Testis (tissue), 2 donors: ENCODE data around the gene UEVLD.

Source experiments
- POLR2A ChIP-seq: fragments of 450-650 bp; IDR thresholded peaks from one replicate; pipeline ENCODE4 v1.6.1; 2017; ENCODE audit warnings: antibody characterized with exemption, mild to moderate bottlenecking, moderate library complexity
- TF ChIP-seq, protein P1 (sequence below), 3 experiments: fragments of 450-650 bp in 2 of 3; fragments of 200-600 bp in 1 of 3; sonication (generic) in 1 of 3; IDR thresholded peaks; one replicate each; pipeline ENCODE4 v1.5.1; 2016 to 2019; ENCODE audit warnings: antibody characterized with exemption in 3 of 3, mild to moderate bottlenecking in 2 of 3, moderate library complexity in 1 of 3

DNA sequence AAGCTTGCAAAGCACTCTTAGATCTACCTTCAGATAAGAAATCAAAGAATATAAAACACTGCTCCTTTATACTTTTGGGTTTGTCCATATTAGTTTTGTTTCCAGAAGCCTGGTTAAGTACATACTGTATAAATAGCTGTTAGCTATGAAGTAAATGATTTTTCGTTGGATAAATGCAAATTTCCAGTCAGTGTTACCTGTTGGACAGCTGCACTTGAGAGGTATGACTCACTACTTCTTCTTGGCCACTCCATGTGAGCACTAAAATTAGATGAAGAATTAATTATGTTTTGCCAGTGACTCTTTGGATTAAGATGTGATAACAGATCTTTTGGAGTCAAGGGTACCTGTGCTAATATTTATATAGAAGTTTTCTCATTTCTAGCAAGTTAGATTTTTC is 52.3 kb downstream of the UEVLD start:
- TF ChIP-seq POLR2A: no peak
- TF ChIP-seq, protein P1, sequence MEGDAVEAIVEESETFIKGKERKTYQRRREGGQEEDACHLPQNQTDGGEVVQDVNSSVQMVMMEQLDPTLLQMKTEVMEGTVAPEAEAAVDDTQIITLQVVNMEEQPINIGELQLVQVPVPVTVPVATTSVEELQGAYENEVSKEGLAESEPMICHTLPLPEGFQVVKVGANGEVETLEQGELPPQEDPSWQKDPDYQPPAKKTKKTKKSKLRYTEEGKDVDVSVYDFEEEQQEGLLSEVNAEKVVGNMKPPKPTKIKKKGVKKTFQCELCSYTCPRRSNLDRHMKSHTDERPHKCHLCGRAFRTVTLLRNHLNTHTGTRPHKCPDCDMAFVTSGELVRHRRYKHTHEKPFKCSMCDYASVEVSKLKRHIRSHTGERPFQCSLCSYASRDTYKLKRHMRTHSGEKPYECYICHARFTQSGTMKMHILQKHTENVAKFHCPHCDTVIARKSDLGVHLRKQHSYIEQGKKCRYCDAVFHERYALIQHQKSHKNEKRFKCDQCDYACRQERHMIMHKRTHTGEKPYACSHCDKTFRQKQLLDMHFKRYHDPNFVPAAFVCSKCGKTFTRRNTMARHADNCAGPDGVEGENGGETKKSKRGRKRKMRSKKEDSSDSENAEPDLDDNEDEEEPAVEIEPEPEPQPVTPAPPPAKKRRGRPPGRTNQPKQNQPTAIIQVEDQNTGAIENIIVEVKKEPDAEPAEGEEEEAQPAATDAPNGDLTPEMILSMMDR (IDR thresholded peaks at IDR 0.05): no peak
